K562 treated with DMSO at 1 percent for 24 hours (cell line): Measurements from ENCODE around the gene UBD. TPM values are rescaled to one million over a fixed set of nuclear protein-coding genes. Genes with fewer than 3 reads are reported as not detected.

Experiments
- total RNA-seq: library from RNA; unstranded; fragments of 300-600 nt; gene quantifications from 2 replicates; pipeline ENCODE4 v1.2.3, GENCODE V29; 2022; ENCODE audit warnings: low read depth; ENCODE audit not compliant: insufficient read depth

The UBD gene
- 1.2 and 1.8 TPM in 2 replicates for total RNA-seq

DNA sequence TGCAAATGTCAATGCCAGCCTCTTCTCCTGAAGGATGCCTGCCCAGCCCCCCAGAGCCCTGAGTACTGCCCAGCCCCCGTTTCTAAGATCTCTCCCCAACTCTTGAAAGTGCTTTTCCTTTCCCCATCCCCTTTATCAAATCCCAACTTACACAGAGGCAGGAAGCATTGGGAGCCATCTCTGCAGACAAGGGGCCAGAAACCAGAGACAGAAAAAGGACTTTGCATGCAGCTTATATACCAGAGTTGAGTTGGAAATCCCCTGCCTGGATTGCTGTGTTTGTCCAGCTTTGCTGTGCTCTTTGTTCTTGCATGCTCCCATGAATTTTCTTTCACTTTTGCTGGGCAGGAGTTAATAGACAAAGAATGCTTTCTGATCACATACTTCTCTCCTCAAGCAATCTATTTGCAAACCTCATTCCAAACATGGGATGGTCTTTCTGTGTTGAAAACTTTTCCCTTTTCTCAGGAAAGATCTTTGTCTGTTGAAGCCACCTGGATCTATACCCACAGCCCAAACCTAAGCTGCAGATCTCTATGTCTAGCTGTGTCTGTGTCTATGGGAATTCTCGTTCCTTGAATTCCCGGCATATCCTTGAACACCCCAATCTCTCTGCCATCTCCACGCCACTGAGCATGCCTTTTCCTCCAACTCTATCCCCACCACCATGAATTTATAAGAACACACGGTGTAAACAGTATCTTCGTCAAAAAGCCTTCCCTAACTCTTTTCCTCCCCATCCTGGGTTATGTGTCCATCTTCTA lies at the start of gene UBD:
Gene UBD (minus strand): TSS at position 209 of the 764 bp plus-strand sequence. CDS start 31 bp downstream, at position 178.

GRCh38 chr6:29584821-29585220 lies 25.3 kb upstream of the UBD start, which contains the start of gene OR2H2:
Gene OR2H2 (plus strand): TSS chr6:29585121. CDS start chr6:29587945, 2,824 bp downstream.

Other genes with a start within 250 kb of the UBD start
- gene OR5V1, start 190.9 kb downstream of the UBD start, total RNA-seq: not detected in 2 replicates
- not detected in 2 replicates for gene OR12D3, start 184.4 kb downstream of the UBD start, total RNA-seq
- gene OR12D2, start 164.1 kb downstream of the UBD start, total RNA-seq: not detected in 2 replicates
- not detected in 2 replicates for gene OR12D1, start 144.8 kb downstream of the UBD start, total RNA-seq
- gene OR10C1, start 120.4 kb downstream of the UBD start, total RNA-seq: not detected in 2 replicates
- not detected in 2 replicates for gene OR11A1, start 102.7 kb downstream of the UBD start, total RNA-seq
- gene OR2H1, start 102.6 kb downstream of the UBD start, total RNA-seq: not detected in 2 replicates
- not detected in 2 replicates for gene MAS1L, start 71.8 kb downstream of the UBD start, total RNA-seq
- not detected in 2 replicates for gene OR2H2, start 25.4 kb upstream of the UBD start, total RNA-seq
- gene GABBR1, start 73.5 kb upstream of the UBD start, total RNA-seq: 9.9 and 10.5 TPM in 2 replicates
- not detected in 2 replicates for gene MOG, start 97.4 kb upstream of the UBD start, total RNA-seq
- 0.19 TPM in 1 of 2 replicates, not detected in the other for gene ZFP57, start 121.4 kb upstream of the UBD start, total RNA-seq
- gene HLA-F, start 163.7 kb upstream of the UBD start, total RNA-seq: not detected in 2 replicates